PC-9 (cell line): ENCODE measurements around the gene SCRT2. TPM values are rescaled to one million over a fixed set of nuclear protein-coding genes. Genes with fewer than 3 reads are reported as not detected.

Source experiments
- BruUV-seq: library from RNA; stranded (reverse); fragments of 400-500 nt; replicated peaks from 2 replicates; lab custom pipeline; 2021; lab: Mats Ljungman, UMichigan
- CTCF ChIA-PET: fragments of 300-600 bp; sonication (Branson Sonifier 250); formaldehyde crosslinking; loops from one replicate; lab custom pipeline; 2022; ENCODE audit warnings: antibody characterized with exemption; lab: Charles Lee
- POLR2A ChIA-PET: fragments of 300-600 bp; sonication (Branson Sonifier 250); formaldehyde crosslinking; loops from one replicate; lab custom pipeline; 2022; ENCODE audit warnings: antibody characterized with exemption; ENCODE audit not compliant: unreplicated experiment; lab: Charles Lee
- DNase-seq, 2 experiments: peaks; one replicate each; pipeline versions ENCODE4 v3.0.0 to v3.0.0-alpha.2; 2015 to 2022; ENCODE audit warnings: mixed read lengths in 1 of 2
- H2AFZ ChIP-seq: fragments of 200-600 bp; sonication (generic); 2 replicates; pipeline ENCODE4 v1.8.1; 2017; ENCODE audit warnings: antibody characterized with exemption
- H3F3A ChIP-seq: fragments of 200-600 bp; sonication (generic); 2 replicates; pipeline ENCODE4 v1.8.1; 2017; ENCODE audit warnings: antibody characterized with exemption, mild to moderate bottlenecking, low read depth; ENCODE audit not compliant: insufficient read depth
- H3K27ac ChIP-seq: fragments of 200-600 bp; sonication (generic); 2 replicates; pipeline ENCODE4 v1.6.1; 2016; ENCODE audit warnings: mixed run types
- H3K27me3 ChIP-seq: fragments of 200-600 bp; sonication (generic); 2 replicates; pipeline ENCODE4 v1.6.1; 2016; ENCODE audit warnings: low read depth, mixed run types; ENCODE audit not compliant: insufficient read depth
- H3K36me3 ChIP-seq: fragments of 200-600 bp; sonication (generic); 2 replicates; pipeline ENCODE4 v1.6.1; 2016; ENCODE audit warnings: low read depth, mixed run types
- H3K4me1 ChIP-seq: fragments of 200-600 bp; sonication (generic); replicated peaks from 2 replicates; pipeline ENCODE4 v1.6.1; 2016; ENCODE audit warnings: mixed run types; ENCODE audit not compliant: insufficient read depth
- H3K4me2 ChIP-seq: fragments of 200-600 bp; sonication (generic); 2 replicates; pipeline ENCODE4 v1.6.1; 2017; ENCODE audit warnings: mixed run types
- H3K4me3 ChIP-seq: fragments of 200-600 bp; sonication (generic); 2 replicates; pipeline ENCODE4 v1.6.1; 2016; ENCODE audit warnings: mixed run types
- H3K79me2 ChIP-seq: fragments of 200-600 bp; sonication (generic); 2 replicates; pipeline ENCODE4 v1.6.1; 2017; ENCODE audit warnings: low read depth, mixed run types
- H3K9me2 ChIP-seq: fragments of 200-600 bp; sonication (generic); 2 replicates; pipeline ENCODE4 v1.8.1; 2017; ENCODE audit warnings: mild to moderate bottlenecking; ENCODE audit not compliant: insufficient read depth
- H3K9me3 ChIP-seq: fragments of 200-600 bp; sonication (generic); 2 replicates; pipeline ENCODE4 v1.8.1; 2016; ENCODE audit warnings: low read depth; ENCODE audit not compliant: insufficient read depth
- H4K20me1 ChIP-seq: fragments of 200-600 bp; sonication (generic); 2 replicates; pipeline ENCODE4 v1.8.1; 2017; ENCODE audit not compliant: insufficient read depth
- CTCF ChIP-seq: fragments of 200-600 bp; sonication (generic); conservative IDR thresholded peaks from 2 replicates; pipeline ENCODE4 v1.6.1; 2017; ENCODE audit warnings: mixed run types, antibody characterized with exemption, mild to moderate bottlenecking, moderate library complexity
- EZH2 ChIP-seq: fragments of 200-600 bp; sonication (generic); IDR thresholded peaks from 2 replicates; pipeline ENCODE4 v1.8.0; 2017; ENCODE audit warnings: antibody characterized with exemption, low read depth
- intact Hi-C: fragments of 100-400 bp; cut with micrococcal nuclease; formaldehyde crosslinking; loops from one replicate; pipeline ENCODE4 v1.10.0; 2022; ENCODE audit not compliant: unreplicated experiment
- total RNA-seq: library from RNA; stranded (reverse); gene quantifications from 2 replicates; pipeline ENCODE4 v1.2.3, GENCODE V29; 2021

Gene SCRT2
- total RNA-seq, 1 experiment from 2014 or later: not detected

- Histone ChIP-seq H3F3A (peaks cover 2% of the 10 kb centered on the region; the same call in 1 of the 2 replicates), H3K27me3 (peaks cover 17% of the 10 kb centered on the region), H2AFZ (no peak overlapping the region), H3K9me3 (no peaks in the 10 kb centered on the region), H3K9me2 (no peaks in the 10 kb centered on the region), H3K27ac (no peak overlapping the region), H3K36me3 (no peaks in the 10 kb centered on the region), H3K4me2 (no peak overlapping the region), H4K20me1 (no peaks in the 10 kb centered on the region), H3K4me3 (no peak overlapping the region), H3K4me1 (no peaks in the 10 kb centered on the region), H3K79me2 (no peaks in the 10 kb centered on the region)
- ChIA-PET CTCF (no interaction called here), POLR2A (no interaction called here)
- intact Hi-C loops: no loop called here
- DNase-seq: peak in 1 of 2 experiments; percentile 53
- TF ChIP-seq CTCF: no peak
- TF ChIP-seq EZH2: no peak
- no TSS peak for BruUV-seq
Measured at GRCh38 chr20:635893-636338, 39.7 kb downstream of the SCRT2 start.

- POLR2A ChIA-PET: no interaction called here
- Histone ChIP-seq H3K9me2 (no peaks in the 10 kb centered on the region), H3K79me2 (no peaks in the 10 kb centered on the region), H3K4me3 (no peak overlapping the region), H3K27ac (no peak overlapping the region), H2AFZ (no peak overlapping the region), H3K4me1 (no peaks in the 10 kb centered on the region), H3K27me3 (peaks cover 19% of the 10 kb centered on the region), H3K4me2 (no peak overlapping the region), H3F3A (no peaks in the 10 kb centered on the region), H3K9me3 (no peaks in the 10 kb centered on the region), H4K20me1 (no peaks in the 10 kb centered on the region), H3K36me3 (no peaks in the 10 kb centered on the region)
- CTCF ChIA-PET: no interaction called here
- TF ChIP-seq CTCF (no peak), EZH2 (no peak)
- intact Hi-C loops: no loop called here
- no peak for DNase-seq
- BruUV-seq: no TSS peak
Measured at GRCh38 chr20:635028-635892, 40.3 kb downstream of the SCRT2 start.

GRCh38 chr20:634148-634925, 41.3 kb downstream of the SCRT2 start:
- ChIA-PET POLR2A (no interaction called here), CTCF (no interaction called here)
- no peak overlapping the region for H3K4me2 ChIP-seq
- no peak overlapping the region for H3K4me3 ChIP-seq
- no peaks in the 10 kb centered on the region for H3F3A ChIP-seq
- DNase-seq: no peak
- H3K79me2 ChIP-seq: no peaks in the 10 kb centered on the region
- H3K9me2 ChIP-seq: no peaks in the 10 kb centered on the region
- TF ChIP-seq EZH2 (no peak), CTCF (no peak)
- no peak overlapping the region for H2AFZ ChIP-seq
- no peaks in the 10 kb centered on the region for H3K4me1 ChIP-seq
- H3K27ac ChIP-seq: no peak overlapping the region
- intact Hi-C loops: no loop called here
- peaks cover 28% of the 10 kb centered on the region for H3K27me3 ChIP-seq
- no TSS peak for BruUV-seq
- no peaks in the 10 kb centered on the region for H3K9me3 ChIP-seq
- H4K20me1 ChIP-seq: no peaks in the 10 kb centered on the region
- H3K36me3 ChIP-seq: no peaks in the 10 kb centered on the region
